Stomach (tissue), 9 donors: ENCODE data around the gene ZNF581. TPM values are rescaled to one million over a fixed set of nuclear protein-coding genes. Genes with fewer than 3 reads are reported as not detected.

Source experiments
- DNase-seq, 2 donors: peaks; one replicate each; pipeline versions ENCODE4 v3.0.0 to v3.0.0-alpha.2; 2013 to 2019
- H3K27ac ChIP-seq, 5 donors: fragments of 200-600 bp in 4 of 5; sonication (generic) in 4 of 5; one replicate each; pipeline ENCODE4 v1.5.1; 2013 to 2019; ENCODE audit warnings: mild to moderate bottlenecking in 1 of 5, moderate library complexity in 1 of 5
- H3K27me3 ChIP-seq, 3 donors: fragments of 200-600 bp; sonication (generic); one replicate each; pipeline ENCODE4 v1.5.1; 2017 to 2019; ENCODE audit warnings: mixed run types in 1 of 3
- H3K36me3 ChIP-seq, 4 donors: fragments of 200-600 bp; sonication (generic); 1 replicate in 3 of 4; 2 replicates in 1 of 4; pipeline ENCODE4 v1.5.1; 2016 to 2019
- H3K4me1 ChIP-seq, 4 donors: fragments of 200-600 bp; sonication (generic); one replicate each; pipeline ENCODE4 v1.5.1; 2016 to 2019
- H3K4me3 ChIP-seq, 4 donors: fragments of 200-600 bp; sonication (generic) in 3 of 4; one replicate each; pipeline ENCODE4 v1.5.1; 2016 to 2019; ENCODE audit warnings: mild to moderate bottlenecking in 1 of 4
- H3K9me3 ChIP-seq, 4 donors: fragments of 200-600 bp; sonication (generic); one replicate each; pipeline ENCODE4 v1.5.1; 2016 to 2019
- CTCF ChIP-seq, 7 experiments: fragments of 450-650 bp in 4 of 7; fragments of 200-600 bp in 3 of 7; sonication (generic) in 3 of 7; IDR thresholded peaks; one replicate each; pipeline ENCODE4 v1.5.1; 2016 to 2019; ENCODE audit warnings: antibody characterized with exemption in 7 of 7, control low read depth in 2 of 7, mild to moderate bottlenecking in 1 of 7
- EP300 ChIP-seq: sonication (generic); formaldehyde crosslinking; IDR thresholded peaks from one replicate; pipeline ENCODE4 v1.6.1; 2017; ENCODE audit warnings: antibody characterized with exemption
- POLR2A ChIP-seq, 4 donors: fragments of 450-650 bp; IDR thresholded peaks; one replicate each; pipeline ENCODE4 v1.6.1; 2016; ENCODE audit warnings: antibody characterized with exemption in 4 of 4, control low read depth in 2 of 4, mild to moderate bottlenecking in 1 of 4, moderate library complexity in 1 of 4
- POLR2AphosphoS5 ChIP-seq, 3 donors: sonication (generic); formaldehyde crosslinking; IDR thresholded peaks; one replicate each; pipeline ENCODE4 v1.6.1; 2016; ENCODE audit warnings: antibody characterized with exemption in 3 of 3
- WGBS, 5 donors: extraction: QIAGEN DNeasy Blood & Tissue Kit in 3 of 5; methylation state at CpG; one replicate each; pipeline versions ENCODE4 v1.1.5 to v1.1.7; 2013 to 2018; 5-methylcytosine and 5-hydroxymethylcytosine counted together
- intact Hi-C: fragments of 100-400 bp; cut with DNase I; formaldehyde crosslinking; loops from one replicate; pipeline ENCODE4 v1.15.1; 2023; ENCODE audit warnings: low total_unique reads
- polyA plus RNA-seq, 3 donors: library from polyadenylated mRNA; stranded (reverse); fragments of 200-250 nt; gene quantifications; one replicate each; pipeline ENCODE4 v1.2.3, GENCODE V29; 2013
- total RNA-seq, 5 donors: library from RNA; depleted of rRNA; stranded (reverse); fragments of >200 nt; gene quantifications; one replicate each; pipeline versions ENCODE4 v1.1.0 to v1.2.3, GENCODE V29; 2014 to 2016
- donor health status: healthy with polysubstance abuse.
- donor health status: Bipolar disorder and iron deficiency.
- donor health status: healthy.

Gene ZNF581
- total and polyA plus RNA-seq, 8 donors, result 2.2 to 27.8 (median 11.3) TPM

DNA sequence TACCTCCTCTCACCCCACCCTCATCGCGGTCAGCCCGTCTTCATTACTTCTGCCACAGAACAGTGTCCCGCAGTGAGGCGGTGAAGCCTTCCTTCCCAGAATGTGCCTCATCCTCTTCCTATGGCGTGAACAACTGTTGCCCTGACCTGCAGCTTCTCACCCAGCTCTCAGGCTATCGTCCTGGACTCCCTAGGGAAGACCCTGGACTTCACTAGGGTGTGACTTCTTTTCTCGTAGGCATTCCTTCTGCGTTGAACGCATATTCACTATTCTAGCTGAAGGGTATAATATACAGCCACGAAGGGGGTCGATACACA, 37.0 kb upstream of the ZNF581 start:
- DNase-seq, result no peak
- H3K27ac ChIP-seq, result peak overlapping the region; percentile 25 to 98 (median 96)
- 20 to 23% (median 21%) methylated on average over 12 of the region's 12 CpGs for WGBS, 5 donors
- H3K4me1 ChIP-seq, result peaks cover 23 to 87% (median 59%) of the 10 kb centered on the region in 4 donors
- intact Hi-C loops, result no loop called here
- H3K9me3 ChIP-seq, result no peaks in the 10 kb centered on the region
- peak overlapping the region; percentile 79 to 98 (median 83) for H3K4me3 ChIP-seq
- H3K27me3 ChIP-seq, result no peaks in the 10 kb centered on the region
- no peak for TF ChIP-seq EP300
- no peak for TF ChIP-seq POLR2A (IDR thresholded peaks at IDR 0.05)
- no peak for TF ChIP-seq POLR2AphosphoS5 (IDR thresholded peaks at IDR 0.05)
- TF ChIP-seq CTCF (IDR thresholded peaks at IDR 0.05), result no peak
- peaks cover 0 to 46% (median 35%) of the 10 kb centered on the region in 4 donors for H3K36me3 ChIP-seq

- Histone ChIP-seq H3K27me3 (no peaks in the 10 kb centered on the region), H3K4me3 (peak overlapping the region; percentile 79 to 98 (median 83)), H3K4me1 (peaks cover 25 to 87% (median 58%) of the 10 kb centered on the region in 4 donors), H3K27ac (peak overlapping the region in 3 of 5 donors; percentile 94 to 98 (median 97)), H3K9me3 (no peaks in the 10 kb centered on the region), H3K36me3 (peaks cover 0 to 46% (median 35%) of the 10 kb centered on the region in 4 donors)
- 65 to 72% (median 70%) methylated on average over 9 of the region's 9 CpGs for WGBS, 5 donors
- no peak for DNase-seq
- intact Hi-C loops, result no loop called here
- TF ChIP-seq POLR2AphosphoS5 (IDR thresholded peaks at IDR 0.05), result no peak
- no peak for TF ChIP-seq EP300
- TF ChIP-seq POLR2A (IDR thresholded peaks at IDR 0.05), result no peak
- TF ChIP-seq CTCF (IDR thresholded peaks at IDR 0.05), result no peak
Measured at GRCh38 chr19:55606817-55607216, 36.6 kb upstream of the ZNF581 start.

- Histone ChIP-seq H3K9me3 (no peaks in the 10 kb centered on the region), H3K36me3 (peaks cover 0 to 48% (median 37%) of the 10 kb centered on the region in 4 donors), H3K4me1 (peaks cover 17 to 78% (median 36%) of the 10 kb centered on the region in 4 donors), H3K4me3 (no peak overlapping the region), H3K27me3 (no peaks in the 10 kb centered on the region), H3K27ac (no peak overlapping the region)
- intact Hi-C loops, result no loop called here
- TF ChIP-seq POLR2A (IDR thresholded peaks at IDR 0.05), result no peak
- TF ChIP-seq EP300, result no peak
- TF ChIP-seq CTCF (IDR thresholded peaks at IDR 0.05), result no peak
- TF ChIP-seq POLR2AphosphoS5 (IDR thresholded peaks at IDR 0.05), result no peak
- WGBS, 5 donors, result 87 to 96% (median 95%) methylated on average over 5 of the region's 5 CpGs
- no peak for DNase-seq
Measured at GRCh38 chr19:55609326-55609725, 34.1 kb upstream of the ZNF581 start.

DNA sequence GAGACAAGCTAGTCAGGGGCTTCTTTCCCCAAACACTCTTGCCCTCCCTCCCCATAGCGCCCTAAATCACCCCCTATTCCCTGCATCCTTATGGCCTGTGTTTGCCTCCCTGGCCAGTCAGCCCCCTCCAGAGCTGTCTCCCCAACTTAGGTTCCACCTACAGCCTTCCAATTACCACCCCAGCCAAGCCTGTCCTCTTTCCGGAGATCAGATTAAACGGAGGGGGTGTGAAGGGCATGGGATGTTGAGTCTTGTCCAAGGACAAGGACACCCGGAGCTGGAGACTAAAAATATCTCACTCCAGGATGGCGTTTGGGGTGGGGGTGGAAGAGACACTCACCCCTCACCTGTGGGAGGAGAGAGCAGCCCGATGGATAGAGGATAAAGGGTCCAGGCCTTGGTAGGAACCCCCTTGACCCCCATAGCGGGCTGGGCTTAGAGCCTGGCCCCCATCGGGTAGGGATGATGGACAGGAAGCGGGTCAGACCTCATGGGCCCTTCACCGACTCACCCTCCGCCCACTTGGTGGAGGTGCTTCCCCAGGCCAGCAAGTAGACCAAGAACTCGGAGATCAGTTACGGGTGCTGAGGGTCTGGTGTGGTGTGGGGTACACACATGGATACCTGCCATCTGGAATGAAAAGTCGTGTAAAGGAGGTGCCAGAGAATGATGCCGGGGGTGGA, 32.0 kb upstream of the ZNF581 start:
- peaks cover 5 to 65% (median 25%) of the 10 kb centered on the region in 4 donors for H3K4me1 ChIP-seq
- H3K36me3 ChIP-seq, result peaks cover 13 to 69% (median 58%) of the 10 kb centered on the region in 4 donors
- DNase-seq, result no peak
- no peaks in the 10 kb centered on the region for H3K9me3 ChIP-seq
- H3K4me3 ChIP-seq, result no peak overlapping the region
- no peak overlapping the region for H3K27ac ChIP-seq
- intact Hi-C loops, result loop anchor here (5.0 kb wide), 1 partner anchor 99 kb away; no protein-coding TSS in a partner anchor
- WGBS, 5 donors, result 72 to 79% (median 77%) methylated on average over 14 to 15 of the region's 15 CpGs
- no peaks in the 10 kb centered on the region for H3K27me3 ChIP-seq
- TF ChIP-seq EP300 (no peak), POLR2AphosphoS5 (IDR thresholded peaks at IDR 0.05) (no peak)
